GM19043 (cell line): ENCODE measurements around the gene CFAP54.

Experiments
- ATAC-seq: cut with Tn5 transposase; IDR thresholded peaks from one replicate; pipeline ENCODE4 v1.9.1; 2021; ENCODE audit warnings: low read depth; ENCODE audit not compliant: unreplicated experiment

Gene CFAP54

DNA sequence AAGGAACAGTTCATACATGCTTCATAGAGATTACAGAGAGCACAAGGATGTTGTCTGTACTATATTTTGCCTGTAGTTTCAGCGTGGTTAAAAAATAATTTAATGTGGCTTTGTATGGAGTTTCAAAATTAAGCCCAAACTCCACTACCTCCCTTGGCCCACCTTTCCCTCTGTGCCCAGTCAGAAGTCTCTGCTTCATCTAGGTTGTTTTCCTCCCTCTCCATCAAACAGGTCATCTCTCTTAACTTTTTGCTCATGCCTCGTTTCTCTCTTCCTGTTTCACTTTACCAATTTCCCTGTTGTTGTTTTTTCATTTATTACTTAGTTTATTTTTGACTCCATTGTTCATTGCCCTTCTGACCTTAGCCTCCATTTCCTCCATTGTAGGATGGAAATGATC lies 322.8 kb downstream of the CFAP54 start:
- ATAC-seq, result no peak

DNA sequence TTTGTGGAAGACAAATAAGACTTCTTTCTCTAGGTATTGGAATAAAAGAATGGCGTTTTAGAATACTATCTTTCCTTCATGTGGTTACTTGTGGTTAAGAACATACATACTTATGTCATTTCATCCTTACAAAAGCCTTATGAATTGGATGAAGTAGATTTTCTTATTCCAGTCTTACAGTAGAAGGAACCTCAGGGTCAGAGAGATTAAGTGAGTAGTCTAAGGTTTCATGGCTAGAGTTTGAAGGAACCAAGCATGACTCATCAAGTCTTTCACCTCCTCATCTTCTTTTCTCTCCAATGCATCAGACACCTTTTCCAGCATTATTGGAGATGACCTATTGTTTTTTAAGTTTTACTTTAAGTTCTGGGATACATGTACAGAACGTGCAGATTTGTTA lies 324.8 kb downstream of the CFAP54 start:
- ATAC-seq, result no peak

DNA sequence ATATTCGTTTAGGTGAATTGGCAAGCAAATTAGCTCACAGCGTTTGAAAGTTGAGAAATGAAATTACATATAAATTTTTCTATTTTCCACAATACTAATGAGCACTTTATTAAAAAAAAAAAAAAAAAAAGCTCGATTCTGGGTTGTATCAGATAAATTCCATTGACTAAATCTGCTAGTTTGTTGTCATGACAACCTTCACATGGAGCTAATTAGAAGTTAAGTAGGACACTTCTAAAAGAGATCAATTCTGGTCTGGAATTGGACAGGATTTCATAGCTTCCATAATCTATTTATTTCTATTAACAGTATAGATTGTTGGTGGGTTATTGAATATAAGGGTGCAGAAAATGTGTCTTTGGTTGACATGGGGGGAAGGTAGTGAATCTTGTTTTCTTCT lies 332.2 kb downstream of the CFAP54 start:
- ATAC-seq, result no peak

DNA sequence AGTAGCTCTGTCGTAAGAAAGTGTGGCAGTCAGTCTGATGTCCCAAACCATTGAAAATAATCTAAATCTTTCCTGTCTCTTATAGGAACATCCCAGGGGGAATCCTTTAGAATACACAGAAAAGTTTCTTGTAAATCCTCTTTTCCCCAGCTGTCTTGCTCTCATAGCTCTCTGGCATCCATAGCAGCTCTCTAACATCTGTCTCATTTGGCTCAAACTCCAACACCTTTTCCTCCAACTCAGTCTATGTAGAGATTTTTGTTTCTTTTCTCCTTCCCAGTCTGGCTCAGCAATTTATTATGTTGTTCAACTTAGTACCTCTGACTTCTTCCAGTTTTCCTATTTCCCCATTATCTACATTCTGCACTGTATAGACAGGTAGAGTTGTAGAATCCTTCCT lies 333.3 kb downstream of the CFAP54 start:
- ATAC-seq, result no peak

DNA sequence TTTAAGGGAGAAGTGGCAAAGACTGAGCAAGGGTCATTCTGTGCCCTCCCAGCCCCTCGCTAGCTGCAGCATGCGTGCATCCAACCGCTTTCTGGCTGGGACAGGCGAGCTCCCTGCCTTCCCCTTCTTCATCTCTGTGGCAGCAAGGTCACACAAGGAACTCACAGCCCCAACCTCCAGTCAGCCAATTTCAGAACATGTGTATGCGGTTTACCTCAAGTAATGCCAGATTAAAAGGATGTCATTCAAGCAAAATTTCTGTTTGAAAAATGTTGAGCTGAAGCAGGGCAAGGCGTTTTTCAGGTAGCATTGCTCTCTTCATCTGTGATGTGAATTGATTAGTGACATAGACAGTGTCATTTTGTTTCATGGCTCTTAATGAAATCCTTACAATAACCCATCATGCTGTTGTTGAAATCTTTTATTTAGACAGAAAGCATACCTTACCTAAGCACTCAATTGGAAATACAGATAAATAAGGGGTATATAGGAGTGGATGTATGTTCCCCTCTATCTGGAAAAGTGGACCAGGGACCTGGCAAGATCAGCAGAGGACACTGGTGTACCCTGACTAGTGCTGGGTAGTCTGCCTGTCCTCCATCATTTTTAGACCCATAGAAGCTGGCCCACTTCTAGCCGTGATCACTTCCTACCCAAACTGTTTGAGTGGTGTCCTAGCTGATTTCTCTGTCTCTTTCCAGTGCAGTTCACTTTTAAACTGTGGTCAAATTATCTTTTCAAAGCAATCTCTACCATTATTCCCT lies 334.9 kb downstream of the CFAP54 start:
- ATAC-seq, result no peak

DNA sequence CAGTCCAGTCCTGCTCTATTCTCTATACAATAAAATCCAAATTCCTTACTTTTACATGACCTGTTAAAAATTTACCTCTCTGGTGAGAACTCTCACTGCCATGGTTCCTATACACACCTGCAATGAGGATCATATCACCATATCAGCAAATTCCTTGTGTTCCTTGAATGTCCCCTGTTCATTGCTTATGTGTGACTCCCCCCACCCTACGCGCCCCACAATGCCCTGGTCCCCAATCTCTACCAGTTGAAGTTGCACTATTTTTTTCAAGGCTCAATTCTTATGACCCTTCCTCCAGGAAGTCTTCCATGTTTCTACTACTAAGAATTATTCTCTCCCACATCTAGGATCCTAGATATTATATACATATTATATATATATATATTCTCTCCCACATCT lies 335.5 kb downstream of the CFAP54 start:
- ATAC-seq, result no peak

DNA sequence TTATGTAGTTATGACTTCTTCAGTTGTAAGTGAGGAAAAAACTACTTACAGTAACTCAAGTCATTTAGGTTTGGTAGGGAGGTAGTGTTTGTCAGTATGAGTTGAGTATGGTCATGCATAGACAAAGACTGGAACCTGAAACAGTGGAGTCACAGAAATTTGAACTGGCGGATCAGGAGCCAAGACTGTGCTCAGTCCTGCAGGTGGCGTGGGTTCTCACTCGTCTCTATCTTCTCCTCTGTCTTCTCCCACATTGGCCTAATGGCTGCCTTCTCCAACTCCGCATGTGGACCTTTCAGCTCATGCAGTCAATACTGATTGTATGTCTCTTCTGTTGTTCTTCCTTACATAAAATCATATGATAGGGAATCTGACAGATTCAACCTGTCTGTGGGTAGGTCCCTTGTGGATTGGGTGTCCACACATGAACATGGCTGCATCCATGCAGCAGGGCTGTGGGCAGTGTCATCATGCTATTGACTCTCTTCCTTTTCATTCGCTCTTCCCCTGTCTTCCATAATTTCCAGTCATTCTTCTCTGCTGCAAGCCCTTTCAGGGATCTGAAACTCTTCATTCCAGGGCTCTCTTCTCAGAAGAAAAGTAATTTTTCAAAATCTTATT lies 338.9 kb downstream of the CFAP54 start:
- ATAC-seq, result no peak

DNA sequence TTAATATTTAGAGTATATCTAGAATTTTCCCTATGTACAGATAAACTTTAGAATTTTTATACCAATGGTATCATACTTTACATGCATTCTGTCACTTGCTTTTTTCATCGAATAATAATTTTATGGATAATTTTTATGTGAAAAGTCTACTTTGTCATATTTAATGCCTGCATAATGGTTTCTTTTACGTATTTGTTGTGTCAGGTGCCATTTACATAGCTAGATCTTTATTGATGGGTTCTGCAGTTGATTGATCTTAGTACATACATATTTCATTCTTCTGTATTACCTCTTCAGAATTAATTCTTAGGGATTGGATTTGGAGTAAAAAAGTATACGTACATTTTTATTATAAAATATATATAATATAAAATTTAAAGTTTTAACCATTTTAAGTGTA lies 340.0 kb downstream of the CFAP54 start:
- ATAC-seq, result no peak

DNA sequence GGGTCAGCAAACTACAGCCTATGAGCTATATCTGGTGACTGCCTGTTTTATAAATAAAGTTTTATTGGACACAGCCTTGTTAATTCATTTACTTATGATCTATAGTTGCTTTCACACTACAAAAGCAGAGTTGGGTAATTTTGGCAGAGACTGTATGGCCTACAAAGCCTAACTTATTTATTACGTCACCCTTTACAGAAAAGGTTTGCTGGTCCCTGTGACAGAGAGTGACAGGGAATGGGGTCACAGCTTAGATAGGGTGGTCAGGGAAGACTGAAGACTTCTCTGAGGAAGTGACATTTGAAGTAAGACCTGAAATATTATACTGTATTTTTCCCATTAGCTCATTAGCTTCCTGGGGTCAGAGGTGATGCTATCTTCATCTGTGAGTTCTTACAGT lies 342.0 kb downstream of the CFAP54 start:
- no peak for ATAC-seq

DNA sequence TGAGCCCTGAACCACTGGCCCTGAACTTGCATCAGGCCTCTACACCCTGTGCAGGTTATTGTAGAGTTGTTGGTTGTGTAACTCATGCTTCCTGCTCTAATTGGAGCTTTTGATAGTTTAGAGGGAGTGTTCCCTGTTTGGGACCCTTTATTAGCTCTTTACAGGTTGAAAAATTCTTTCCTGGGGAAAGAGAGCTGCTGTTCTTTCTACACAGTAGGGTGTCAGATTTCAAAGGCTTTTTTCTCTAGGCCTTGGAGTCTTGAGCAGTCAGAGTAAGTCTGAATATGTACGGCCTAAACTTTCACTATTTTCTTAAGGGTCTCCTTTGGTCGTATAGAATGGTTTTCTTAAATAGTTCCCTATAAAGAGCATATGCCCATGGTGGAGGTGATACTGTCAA lies 356.9 kb downstream of the CFAP54 start:
- ATAC-seq, result no peak

DNA sequence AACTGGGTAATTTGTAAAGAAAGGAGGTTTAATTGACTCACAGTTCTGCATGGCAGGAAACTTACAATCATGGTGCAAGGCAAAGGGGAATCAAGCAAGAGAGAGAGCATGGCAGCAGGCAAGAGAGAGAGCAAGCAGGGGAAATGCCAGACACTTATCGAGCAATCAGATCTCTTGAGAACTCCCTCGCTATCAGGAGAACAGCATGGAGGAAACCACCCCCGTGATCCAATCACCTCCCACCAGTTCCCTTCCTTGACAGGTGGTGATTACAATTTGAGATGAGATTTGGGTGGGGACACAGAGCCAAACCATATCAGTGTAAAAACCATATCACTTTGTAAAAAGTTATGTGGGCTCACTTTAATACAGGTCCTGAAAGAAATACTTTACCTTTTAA lies 361.3 kb downstream of the CFAP54 start:
- no peak for ATAC-seq

DNA sequence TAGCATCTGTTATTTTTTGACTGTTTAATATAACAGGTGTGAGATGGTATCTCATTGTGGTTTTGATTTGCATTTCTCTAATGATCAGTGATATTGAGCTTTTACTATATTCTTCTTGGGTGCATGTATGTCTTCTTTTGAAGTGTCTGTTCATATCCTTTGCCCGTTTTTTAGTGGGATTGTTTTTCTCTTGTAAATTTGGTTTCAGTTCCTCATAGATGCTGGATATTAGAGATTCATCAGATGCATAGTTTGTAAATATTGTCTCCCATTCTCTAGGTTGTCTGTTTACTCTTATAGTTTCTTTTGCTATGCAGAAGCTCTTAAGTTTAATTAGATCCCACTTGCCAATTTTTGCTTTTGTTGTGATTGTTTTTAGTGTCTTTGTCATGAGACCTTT lies 368.8 kb downstream of the CFAP54 start:
- no peak for ATAC-seq

DNA sequence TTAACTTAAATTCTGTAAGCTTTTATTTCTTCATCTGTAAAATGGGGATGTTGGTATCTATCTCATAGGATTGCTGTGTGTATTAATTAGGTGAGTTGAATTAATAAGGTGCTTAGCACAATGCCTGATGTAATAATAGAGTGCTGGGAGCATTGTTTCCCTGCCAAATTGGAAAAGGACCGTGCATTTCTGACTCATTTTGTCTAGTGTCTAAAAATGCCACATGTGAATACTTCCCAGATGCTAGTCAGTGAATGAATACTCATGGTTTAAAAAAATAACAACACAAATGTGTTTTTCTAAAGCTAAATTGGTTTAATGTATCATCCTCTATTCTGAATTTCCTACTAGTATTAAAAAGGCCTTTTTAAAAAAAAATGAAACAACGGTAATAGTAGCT lies 372.3 kb downstream of the CFAP54 start:
- no peak for ATAC-seq

DNA sequence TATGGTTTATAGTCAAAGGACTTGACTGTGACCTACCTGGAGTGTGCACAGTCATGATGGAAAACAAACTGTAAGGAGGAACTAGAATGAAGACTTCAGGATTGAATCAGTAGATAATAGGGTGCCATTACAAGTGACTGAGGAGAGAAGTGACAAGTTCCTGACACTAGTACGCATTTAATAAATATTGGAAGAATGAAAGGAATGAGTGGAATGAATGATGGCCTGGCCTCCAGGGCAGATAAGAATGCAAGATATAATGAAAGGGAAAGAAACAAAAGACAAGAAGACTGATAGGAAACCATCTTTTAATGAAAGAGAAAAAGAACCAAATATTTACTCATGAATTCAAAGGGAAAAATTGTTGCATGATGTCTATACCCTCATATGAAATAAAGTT lies 372.9 kb downstream of the CFAP54 start:
- ATAC-seq, result no peak

DNA sequence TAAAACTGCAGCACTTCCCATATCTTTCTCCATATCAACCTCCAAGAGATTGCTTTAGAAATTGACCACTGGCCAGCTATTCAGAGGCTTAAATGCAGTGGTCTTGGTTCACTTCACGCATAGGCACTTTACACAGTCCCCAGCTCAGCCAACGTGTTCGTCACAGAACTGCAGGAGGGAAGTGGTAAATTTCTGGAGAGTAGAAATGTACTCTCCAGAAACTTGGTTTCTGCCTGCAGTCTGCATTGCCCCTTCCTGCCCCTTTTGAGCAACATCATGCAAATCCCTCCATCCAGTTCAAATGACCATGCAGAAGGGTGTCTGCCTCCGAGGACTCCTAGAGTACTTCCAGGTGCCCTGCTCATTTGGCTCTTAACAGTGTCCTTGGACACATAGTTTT lies 375.0 kb downstream of the CFAP54 start:
- ATAC-seq, result no peak

DNA sequence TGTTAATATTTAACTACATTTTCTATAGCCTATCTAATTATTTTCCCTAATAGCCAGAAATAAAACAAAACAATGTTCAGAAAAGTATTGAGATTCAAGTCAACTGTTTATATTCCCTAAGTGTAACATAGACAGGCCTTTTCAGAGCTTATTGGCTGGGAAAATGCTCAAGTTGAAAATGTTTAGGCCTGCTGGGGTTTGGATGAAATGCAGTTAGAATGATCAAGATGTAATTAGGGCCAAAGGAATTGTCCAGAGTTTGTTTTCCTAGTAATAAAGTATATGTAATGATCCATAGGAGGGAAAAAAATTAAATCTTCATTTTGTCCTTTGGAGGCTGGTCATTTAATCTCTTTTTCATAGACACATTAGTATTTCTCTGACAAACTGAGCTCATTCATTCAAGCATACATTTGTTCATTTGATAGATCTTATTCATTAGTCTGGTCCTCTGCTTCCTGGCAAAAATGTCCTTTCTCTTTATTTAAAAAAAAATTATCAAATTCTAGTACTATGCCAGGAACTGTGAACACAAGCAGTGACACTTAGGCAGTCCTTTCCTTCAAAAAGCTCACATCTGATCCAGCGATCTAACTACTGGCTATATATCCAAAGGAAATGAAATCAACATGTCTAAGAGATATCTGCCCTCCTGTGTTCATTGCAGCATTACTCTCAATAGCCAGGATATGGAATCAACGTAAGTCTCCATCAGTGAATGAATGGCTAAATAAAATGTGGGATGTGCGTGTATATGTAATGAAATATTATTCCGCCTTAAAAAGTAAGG lies 377.6 kb downstream of the CFAP54 start:
- no peak for ATAC-seq

DNA sequence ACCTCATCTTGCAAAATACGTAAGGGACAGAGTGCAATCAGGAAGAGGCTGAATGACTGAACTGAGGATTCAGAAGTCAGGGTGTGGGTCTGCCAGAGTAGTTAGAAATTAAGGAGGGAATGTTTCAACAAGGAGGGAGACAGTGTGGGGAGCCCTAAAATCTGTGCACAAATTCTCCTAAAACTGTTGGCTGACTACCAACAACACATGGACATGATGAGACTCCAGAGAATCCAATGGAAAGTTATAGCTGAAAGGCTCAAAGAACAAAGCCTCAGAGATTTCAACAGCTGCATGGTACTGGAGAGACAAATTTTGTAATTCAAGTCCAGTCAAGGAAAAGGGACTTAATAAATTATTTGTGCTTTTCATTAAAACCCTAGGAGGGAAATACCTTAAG lies 381.6 kb downstream of the CFAP54 start:
- no peak for ATAC-seq

DNA sequence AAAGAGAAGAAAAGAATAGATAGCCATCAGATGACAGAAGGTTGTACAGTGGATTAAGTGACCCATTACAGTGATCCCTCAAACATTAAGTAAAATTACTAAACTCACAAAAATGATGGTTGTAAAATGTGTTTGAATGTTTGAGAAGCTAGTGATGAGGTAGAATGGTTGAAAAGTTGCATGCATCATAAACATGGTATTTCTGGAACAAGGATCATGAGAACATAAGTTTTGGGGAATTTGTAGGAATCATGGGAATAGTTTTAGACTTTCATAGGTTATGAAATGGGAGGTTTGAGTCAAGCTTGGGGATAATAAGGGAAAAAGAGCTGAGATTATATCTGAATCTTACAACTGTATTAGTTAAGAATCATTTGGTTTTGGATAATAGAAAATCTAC lies 383.6 kb downstream of the CFAP54 start:
- no peak for ATAC-seq

DNA sequence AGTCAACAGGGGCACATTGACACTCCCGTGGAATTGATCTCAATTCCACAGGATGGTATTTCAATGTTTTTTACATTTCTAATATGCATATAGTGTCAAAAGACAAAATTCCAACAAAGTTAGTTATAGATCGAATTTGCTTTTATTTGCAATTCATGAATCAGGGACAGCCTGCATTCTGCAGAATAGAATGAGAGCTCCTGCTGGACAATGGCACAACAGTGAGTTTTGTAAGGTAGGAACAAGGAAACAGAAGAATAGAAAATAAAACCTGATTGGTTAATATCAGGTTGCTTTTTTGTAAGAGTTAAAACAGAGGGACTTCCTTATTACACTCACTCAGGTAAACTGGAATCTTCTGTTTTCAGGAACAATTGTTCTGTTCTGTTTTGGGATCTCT lies 384.8 kb downstream of the CFAP54 start:
- no peak for ATAC-seq

DNA sequence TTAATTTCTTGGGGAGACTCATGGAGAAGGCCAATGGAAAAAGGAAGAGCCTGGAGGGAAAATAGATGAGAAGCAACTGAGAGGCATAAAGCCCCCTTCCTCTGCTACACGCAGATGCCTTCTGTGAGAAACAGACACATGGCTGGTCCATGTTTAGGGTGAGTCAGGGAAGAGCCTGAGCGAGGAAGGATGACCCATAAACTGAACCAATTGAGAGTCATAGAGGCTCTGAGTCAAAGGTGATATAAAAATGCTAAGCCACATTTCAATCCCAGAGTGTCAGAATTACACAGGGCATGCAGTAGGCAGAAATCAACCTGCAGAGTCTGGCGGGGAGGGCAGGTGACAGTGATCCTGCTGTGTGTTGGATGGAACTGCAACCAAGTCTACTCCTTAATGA lies 387.6 kb downstream of the CFAP54 start:
- ATAC-seq, result no peak

DNA sequence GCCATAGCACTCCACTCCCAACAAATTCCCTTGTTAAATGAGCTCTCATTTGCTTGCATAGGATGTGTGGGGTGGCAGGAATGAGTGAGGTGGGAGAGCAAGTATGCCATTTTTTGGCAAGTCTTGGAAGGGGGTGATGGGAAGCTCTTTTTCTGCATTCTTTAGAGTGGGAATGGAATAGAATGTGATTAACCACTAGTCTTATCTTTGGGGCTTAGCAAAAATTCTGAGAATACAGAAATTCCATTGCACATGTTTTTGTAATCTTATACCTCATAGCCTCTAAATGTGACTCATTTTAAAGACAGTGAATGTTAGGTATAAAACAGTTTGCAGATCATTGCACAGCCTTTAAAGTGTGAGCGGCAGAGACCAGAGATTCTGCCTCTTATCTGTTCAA lies 389.3 kb downstream of the CFAP54 start:
- no peak for ATAC-seq

DNA sequence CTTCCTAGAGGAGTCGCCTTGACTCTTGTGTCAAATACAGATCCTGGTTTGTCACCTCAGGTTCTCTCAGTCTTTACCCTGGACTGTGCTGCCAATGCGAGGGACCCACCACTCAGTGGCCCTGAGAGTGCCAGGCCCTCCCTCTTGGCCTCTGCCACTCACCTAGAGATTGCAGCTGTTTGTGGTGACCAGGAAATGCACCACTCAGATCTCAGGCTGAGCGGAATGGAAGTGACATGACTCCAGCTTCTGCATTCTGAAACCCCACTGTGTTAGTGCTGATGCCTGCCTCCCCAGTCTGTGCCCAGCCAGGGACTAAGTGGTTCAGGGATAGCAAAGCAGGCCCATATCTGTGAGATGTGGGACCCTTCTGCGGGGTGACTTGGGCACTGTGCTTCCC lies 389.9 kb downstream of the CFAP54 start:
- no peak for ATAC-seq
